Vagina (tissue), 2 donors: ENCODE measurements around the gene POLR2M.

ENCODE experiments used
- POLR2A ChIP-seq, 2 donors: fragments of 450-650 bp; IDR thresholded peaks; one replicate each; pipeline ENCODE4 v1.6.1; 2017; ENCODE audit warnings: antibody characterized with exemption in 2 of 2, mild to moderate bottlenecking in 2 of 2, moderate library complexity in 2 of 2
- TF ChIP-seq, protein P1 (sequence below), 3 experiments: fragments of 450-650 bp in 2 of 3; fragments of 200-600 bp in 1 of 3; sonication (generic) in 1 of 3; IDR thresholded peaks; one replicate each; pipeline ENCODE4 v1.5.1; 2017 to 2019; ENCODE audit warnings: antibody characterized with exemption in 3 of 3, mild to moderate bottlenecking in 2 of 3, moderate library complexity in 2 of 3

DNA sequence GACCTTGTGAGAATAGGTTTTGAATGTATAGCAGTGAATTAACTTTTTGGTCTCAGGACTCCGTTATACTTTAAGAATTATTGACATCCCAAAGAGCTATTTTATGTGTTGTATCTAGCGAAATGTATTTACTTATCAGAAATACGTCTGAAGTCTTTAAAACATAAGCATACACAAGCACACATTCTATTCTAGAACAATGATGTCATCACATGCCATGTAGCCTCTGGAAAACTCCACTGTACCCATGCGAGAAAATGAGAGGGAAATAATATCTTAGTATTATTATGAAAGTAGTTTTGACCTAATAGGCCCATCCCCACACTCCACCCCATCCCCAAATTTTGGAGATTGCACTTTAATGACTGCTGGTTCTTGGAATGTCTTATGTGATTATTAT, 1.5 kb downstream of the POLR2M start:
- TF ChIP-seq, protein P1, sequence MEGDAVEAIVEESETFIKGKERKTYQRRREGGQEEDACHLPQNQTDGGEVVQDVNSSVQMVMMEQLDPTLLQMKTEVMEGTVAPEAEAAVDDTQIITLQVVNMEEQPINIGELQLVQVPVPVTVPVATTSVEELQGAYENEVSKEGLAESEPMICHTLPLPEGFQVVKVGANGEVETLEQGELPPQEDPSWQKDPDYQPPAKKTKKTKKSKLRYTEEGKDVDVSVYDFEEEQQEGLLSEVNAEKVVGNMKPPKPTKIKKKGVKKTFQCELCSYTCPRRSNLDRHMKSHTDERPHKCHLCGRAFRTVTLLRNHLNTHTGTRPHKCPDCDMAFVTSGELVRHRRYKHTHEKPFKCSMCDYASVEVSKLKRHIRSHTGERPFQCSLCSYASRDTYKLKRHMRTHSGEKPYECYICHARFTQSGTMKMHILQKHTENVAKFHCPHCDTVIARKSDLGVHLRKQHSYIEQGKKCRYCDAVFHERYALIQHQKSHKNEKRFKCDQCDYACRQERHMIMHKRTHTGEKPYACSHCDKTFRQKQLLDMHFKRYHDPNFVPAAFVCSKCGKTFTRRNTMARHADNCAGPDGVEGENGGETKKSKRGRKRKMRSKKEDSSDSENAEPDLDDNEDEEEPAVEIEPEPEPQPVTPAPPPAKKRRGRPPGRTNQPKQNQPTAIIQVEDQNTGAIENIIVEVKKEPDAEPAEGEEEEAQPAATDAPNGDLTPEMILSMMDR (IDR thresholded peaks at IDR 0.05) = no peak
- TF ChIP-seq POLR2A (IDR thresholded peaks at IDR 0.05) = no peak
